Stimulated activated memory B cell treated with anti-CD40 and anti-IgM and Interleukin-4, amounts not matched to agents 10 μg/mL and 1 μg/mL and 100 μg/mL, for 72 hours (primary cell): ENCODE data around the gene ZFPL1.

Source experiments
- ATAC-seq: fragments of 150-1000 bp; cut with Tn5 transposase; 2 replicates; pipeline ENCODE4 v1.10.0; 2021
- H3K27ac Mint-ChIP-seq: one replicate; pipeline ENCODE4 v1.8.0; 2022; ENCODE audit warnings: mild to moderate bottlenecking, mixed read lengths
- H3K27me3 Mint-ChIP-seq: one replicate; pipeline ENCODE4 v1.8.0; 2022; ENCODE audit warnings: mixed read lengths
- H3K36me3 Mint-ChIP-seq: one replicate; pipeline ENCODE4 v1.8.0; 2022; ENCODE audit warnings: mixed read lengths
- H3K4me1 Mint-ChIP-seq: one replicate; pipeline ENCODE4 v1.8.0; 2022; ENCODE audit warnings: mixed read lengths
- H3K4me3 Mint-ChIP-seq: one replicate; pipeline ENCODE4 v1.8.0; 2022; ENCODE audit warnings: mild to moderate bottlenecking, moderate library complexity, mixed read lengths
- H3K9me3 Mint-ChIP-seq: one replicate; pipeline ENCODE4 v1.8.0; 2022; ENCODE audit warnings: mixed read lengths

Gene ZFPL1

GRCh38 chr11:65056999-65057398 lies 27.0 kb upstream of the ZFPL1 start:
- Mint-ChIP-seq H3K36me3 (no peaks in the 10 kb centered on the region), H3K27ac (no peak overlapping the region), H3K4me1 (peaks cover 30% of the 10 kb centered on the region), H3K4me3 (no peak overlapping the region), H3K9me3 (no peaks in the 10 kb centered on the region), H3K27me3 (peaks cover 8% of the 10 kb centered on the region)
- no peak for ATAC-seq

GRCh38 chr11:65057526-65057925 lies 26.5 kb upstream of the ZFPL1 start:
- H3K36me3 Mint-ChIP-seq = no peaks in the 10 kb centered on the region
- H3K27me3 Mint-ChIP-seq = peaks cover 8% of the 10 kb centered on the region
- peaks cover 35% of the 10 kb centered on the region for H3K4me1 Mint-ChIP-seq
- no peaks in the 10 kb centered on the region for H3K9me3 Mint-ChIP-seq
- H3K4me3 Mint-ChIP-seq = no peak overlapping the region
- no peak overlapping the region for H3K27ac Mint-ChIP-seq
- ATAC-seq = no peak

- ATAC-seq = no peak
- H3K4me1 Mint-ChIP-seq = peaks cover 33% of the 10 kb centered on the region
- H3K27ac Mint-ChIP-seq = no peak overlapping the region
- H3K36me3 Mint-ChIP-seq = no peaks in the 10 kb centered on the region
- H3K4me3 Mint-ChIP-seq = no peak overlapping the region
- no peaks in the 10 kb centered on the region for H3K9me3 Mint-ChIP-seq
- H3K27me3 Mint-ChIP-seq = peaks cover 8% of the 10 kb centered on the region
These were observed 26.0 kb upstream of the ZFPL1 start for GRCh38 chr11:65058012-65058411.

- Mint-ChIP-seq H3K27me3 (peaks cover 8% of the 10 kb centered on the region), H3K36me3 (no peaks in the 10 kb centered on the region), H3K4me1 (peaks cover 28% of the 10 kb centered on the region), H3K9me3 (no peaks in the 10 kb centered on the region), H3K27ac (no peak within 1 kb of the TSS), H3K4me3 (no peak within 1 kb of the TSS)
- no peak for ATAC-seq
These were observed 25.5 kb upstream of the ZFPL1 start, which contains the start of gene NAALADL1 for GRCh38 chr11:65058419-65059054. TSS of gene NAALADL1 (minus strand) at chr11:65058553. CDS start at chr11:65058521, 32 bp downstream.

- peaks cover 8% of the 10 kb centered on the region for H3K27me3 Mint-ChIP-seq
- no peak overlapping the region for H3K4me3 Mint-ChIP-seq
- peaks cover 18% of the 10 kb centered on the region for H3K4me1 Mint-ChIP-seq
- H3K9me3 Mint-ChIP-seq = no peaks in the 10 kb centered on the region
- H3K27ac Mint-ChIP-seq = no peak overlapping the region
- H3K36me3 Mint-ChIP-seq = no peaks in the 10 kb centered on the region
- no peak for ATAC-seq
These were observed 24.5 kb upstream of the ZFPL1 start for GRCh38 chr11:65059523-65059922.

- Mint-ChIP-seq H3K27ac (no peak overlapping the region), H3K4me1 (peaks cover 17% of the 10 kb centered on the region), H3K4me3 (no peak overlapping the region), H3K9me3 (no peaks in the 10 kb centered on the region), H3K27me3 (peaks cover 8% of the 10 kb centered on the region), H3K36me3 (no peaks in the 10 kb centered on the region)
- ATAC-seq = no peak
These were observed 23.8 kb upstream of the ZFPL1 start for GRCh38 chr11:65059959-65060824.

- H3K27ac Mint-ChIP-seq = no peak overlapping the region
- H3K4me1 Mint-ChIP-seq = peaks cover 9% of the 10 kb centered on the region
- no peaks in the 10 kb centered on the region for H3K9me3 Mint-ChIP-seq
- ATAC-seq = no peak
- H3K27me3 Mint-ChIP-seq = peaks cover 8% of the 10 kb centered on the region
- no peaks in the 10 kb centered on the region for H3K36me3 Mint-ChIP-seq
- H3K4me3 Mint-ChIP-seq = no peak overlapping the region
These were observed 23.1 kb upstream of the ZFPL1 start for GRCh38 chr11:65060913-65061408.

GRCh38 chr11:65063532-65063931 lies 20.5 kb upstream of the ZFPL1 start:
- no peak for ATAC-seq
- no peak overlapping the region for H3K27ac Mint-ChIP-seq
- H3K4me3 Mint-ChIP-seq = no peak overlapping the region
- no peaks in the 10 kb centered on the region for H3K9me3 Mint-ChIP-seq
- H3K27me3 Mint-ChIP-seq = peaks cover 8% of the 10 kb centered on the region
- peaks cover 9% of the 10 kb centered on the region for H3K4me1 Mint-ChIP-seq
- H3K36me3 Mint-ChIP-seq = no peaks in the 10 kb centered on the region

- H3K27me3 Mint-ChIP-seq = peaks cover 8% of the 10 kb centered on the region
- no peak overlapping the region for H3K27ac Mint-ChIP-seq
- peaks cover 9% of the 10 kb centered on the region for H3K4me1 Mint-ChIP-seq
- no peaks in the 10 kb centered on the region for H3K36me3 Mint-ChIP-seq
- H3K4me3 Mint-ChIP-seq = no peak overlapping the region
- no peak for ATAC-seq
- no peaks in the 10 kb centered on the region for H3K9me3 Mint-ChIP-seq
These were observed 19.2 kb upstream of the ZFPL1 start for GRCh38 chr11:65064847-65065240.

- H3K36me3 Mint-ChIP-seq = no peaks in the 10 kb centered on the region
- peaks cover 5% of the 10 kb centered on the region for H3K27me3 Mint-ChIP-seq
- no peak overlapping the region for H3K4me3 Mint-ChIP-seq
- H3K27ac Mint-ChIP-seq = no peak overlapping the region
- no peak for ATAC-seq
- no peaks in the 10 kb centered on the region for H3K9me3 Mint-ChIP-seq
- peaks cover 9% of the 10 kb centered on the region for H3K4me1 Mint-ChIP-seq
These were observed 18.2 kb upstream of the ZFPL1 start for GRCh38 chr11:65065851-65066250.

GRCh38 chr11:65066315-65066714 lies 17.7 kb upstream of the ZFPL1 start:
- ATAC-seq = no peak
- H3K27me3 Mint-ChIP-seq = peaks cover under 1% of the 10 kb centered on the region
- no peaks in the 10 kb centered on the region for H3K9me3 Mint-ChIP-seq
- peaks cover 9% of the 10 kb centered on the region for H3K4me1 Mint-ChIP-seq
- no peak overlapping the region for H3K4me3 Mint-ChIP-seq
- no peak overlapping the region for H3K27ac Mint-ChIP-seq
- H3K36me3 Mint-ChIP-seq = no peaks in the 10 kb centered on the region

- no peaks in the 10 kb centered on the region for H3K9me3 Mint-ChIP-seq
- no peaks in the 10 kb centered on the region for H3K27me3 Mint-ChIP-seq
- ATAC-seq = no peak
- H3K27ac Mint-ChIP-seq = no peak overlapping the region
- H3K4me1 Mint-ChIP-seq = peaks cover 9% of the 10 kb centered on the region
- H3K36me3 Mint-ChIP-seq = no peaks in the 10 kb centered on the region
- no peak overlapping the region for H3K4me3 Mint-ChIP-seq
These were observed 17.2 kb upstream of the ZFPL1 start for GRCh38 chr11:65066805-65067291.

GRCh38 chr11:65067446-65067845 lies 16.6 kb upstream of the ZFPL1 start:
- Mint-ChIP-seq H3K4me1 (peaks cover 9% of the 10 kb centered on the region), H3K4me3 (no peak overlapping the region), H3K9me3 (no peaks in the 10 kb centered on the region), H3K27ac (no peak overlapping the region), H3K27me3 (no peaks in the 10 kb centered on the region), H3K36me3 (no peaks in the 10 kb centered on the region)
- no peak for ATAC-seq

- Mint-ChIP-seq H3K27ac (no peak overlapping the region), H3K36me3 (no peaks in the 10 kb centered on the region), H3K27me3 (no peaks in the 10 kb centered on the region)
These were observed 14.8 kb upstream of the ZFPL1 start for GRCh38 chr11:65069217-65069616.

GRCh38 chr11:65071907-65072630 lies 12.0 kb upstream of the ZFPL1 start:
- ATAC-seq = peak; percentile 14
- H3K36me3 Mint-ChIP-seq = no peaks in the 10 kb centered on the region
- no peaks in the 10 kb centered on the region for H3K9me3 Mint-ChIP-seq
- peaks cover 6% of the 10 kb centered on the region for H3K4me1 Mint-ChIP-seq
- no peak overlapping the region for H3K4me3 Mint-ChIP-seq
- no peaks in the 10 kb centered on the region for H3K27me3 Mint-ChIP-seq
- H3K27ac Mint-ChIP-seq = peak overlapping the region; percentile 76

More at GRCh38 chr11:65069217-65069616, 14.8 kb upstream of the ZFPL1 start:
- H3K9me3 Mint-ChIP-seq = no peaks in the 10 kb centered on the region
- ATAC-seq = no peak
- peaks cover 6% of the 10 kb centered on the region for H3K4me1 Mint-ChIP-seq
- no peak overlapping the region for H3K4me3 Mint-ChIP-seq
